H1 (cell line): ENCODE measurements around the gene KCNK7. TPM values are rescaled to one million over a fixed set of nuclear protein-coding genes. Genes with fewer than 3 reads are reported as not detected.

Source experiments
- CTCF ChIA-PET: fragments of 300-600 bp; sonication (Branson Sonifier 250); formaldehyde crosslinking; loops from one replicate; lab custom pipeline; 2021; ENCODE audit not compliant: partially characterized antibody; lab: Charles Lee
- POLR2A ChIA-PET: fragments of 300-600 bp; sonication (Branson Sonifier 250); formaldehyde crosslinking; loops from one replicate; lab custom pipeline; 2021; ENCODE audit warnings: inconsistent platforms; ENCODE audit not compliant: partially characterized antibody; lab: Charles Lee
- DNase-seq, 2 experiments: peaks; one replicate each; pipeline versions ENCODE4 v3.0.0 to v3.0.0-alpha.2; 2010 to 2022; ENCODE audit warnings: low spot score in 2 of 2, low read depth in 1 of 2, mixed read lengths in 1 of 2
- FAIRE-seq: peaks from 2 replicates; lab custom pipeline; 2011; peaks lifted over from hg19 to GRCh38; lab: Jason Lieb, UNC
- H2AFZ ChIP-seq: 2 replicates; pipeline ENCODE4 v1.8.1; 2012; ENCODE audit warnings: low read length, inconsistent platforms
- H2AK5ac ChIP-seq: 2 replicates; pipeline ENCODE4 v1.6.1; 2013; ENCODE audit warnings: low read depth, low read length
- H2BK120ac ChIP-seq: replicated peaks from 2 replicates; pipeline ENCODE3; 2013; ENCODE audit warnings: low read depth, low read length, inconsistent platforms
- H2BK12ac ChIP-seq: 2 replicates; pipeline ENCODE4 v1.6.1; 2013; ENCODE audit warnings: low read depth, low read length
- H2BK15ac ChIP-seq: 2 replicates; pipeline ENCODE4 v1.6.1; 2013; ENCODE audit warnings: low read length
- H2BK20ac ChIP-seq: 2 replicates; pipeline ENCODE4 v1.6.1; 2013; ENCODE audit warnings: low read length
- H2BK5ac ChIP-seq: 2 replicates; pipeline ENCODE4 v1.6.1; 2013; ENCODE audit warnings: low read depth, low read length
- H3K14ac ChIP-seq: 2 replicates; pipeline ENCODE4 v1.6.1; 2013; ENCODE audit warnings: inconsistent platforms; ENCODE audit not compliant: insufficient read length
- H3K18ac ChIP-seq: 2 replicates; pipeline ENCODE4 v1.6.1; 2013; ENCODE audit warnings: low read length; ENCODE audit errors: extremely low read depth
- H3K23ac ChIP-seq: 2 replicates; pipeline ENCODE4 v1.6.1; 2013; ENCODE audit warnings: inconsistent platforms; ENCODE audit not compliant: insufficient read length
- H3K23me2 ChIP-seq: 2 replicates; pipeline ENCODE4 v1.6.1; 2013; ENCODE audit warnings: low read depth, low read length
- H3K27ac ChIP-seq: 2 replicates; pipeline ENCODE4 v1.6.1; 2011; ENCODE audit warnings: low read depth, low read length, inconsistent platforms
- H3K27me3 ChIP-seq, 4 experiments: replicated peaks in 1 of 4; 1 replicate in 1 of 4; 2 replicates in 3 of 4; pipeline versions ENCODE4 v1.6.1 to v1.8.1; 2011 to 2013; ENCODE audit warnings: low read length in 3 of 4, mild to moderate bottlenecking in 3 of 4, inconsistent platforms in 2 of 4, mixed read lengths in 2 of 4, moderate library complexity in 1 of 4; ENCODE audit not compliant: control insufficient read depth in 3 of 4, insufficient read depth in 3 of 4; ENCODE audit errors: extremely low read depth in 1 of 4
- H3K36me3 ChIP-seq, 4 experiments: 2 replicates each; pipeline versions ENCODE4 v1.6.1 to v1.8.1; 2011 to 2013; ENCODE audit warnings: mild to moderate bottlenecking in 4 of 4, low read length in 3 of 4, moderate library complexity in 2 of 4, control low read depth in 1 of 4, inconsistent platforms in 1 of 4; ENCODE audit not compliant: insufficient read depth in 4 of 4, control insufficient read depth in 2 of 4
- H3K4ac ChIP-seq: replicated peaks from 2 replicates; pipeline ENCODE3; 2013; ENCODE audit warnings: low read length, low read depth, mixed read lengths, inconsistent platforms; ENCODE audit not compliant: insufficient read length
- H3K4me1 ChIP-seq, 4 experiments: replicated peaks in 1 of 4; 1 replicate in 1 of 4; 2 replicates in 3 of 4; pipeline versions ENCODE4 v1.6.1 to v1.8.1; 2011 to 2013; ENCODE audit warnings: low read length in 3 of 4, inconsistent platforms in 2 of 4, mixed read lengths in 1 of 4; ENCODE audit not compliant: insufficient read depth in 4 of 4, control insufficient read depth in 3 of 4
- H3K4me2 ChIP-seq, 2 experiments: 2 replicates each; pipeline versions ENCODE4 v1.6.1 to v1.8.1; 2011 to 2013; ENCODE audit warnings: low read depth in 2 of 2, low read length in 2 of 2, control low read depth in 1 of 2, inconsistent platforms in 1 of 2, mild to moderate bottlenecking in 1 of 2; ENCODE audit not compliant: insufficient read depth in 1 of 2
- H3K4me3 ChIP-seq, 4 experiments: fragments of 200-600, 300-600 bp in 1 of 4; sonication (generic), shearing (Covaris generic), sonication (Bioruptor Twin) in 1 of 4; 2 replicates each; pipeline versions ENCODE4 v1.5.1 to v1.8.1; 2011 to 2016; ENCODE audit warnings: low read length in 4 of 4, low read depth in 3 of 4, control low read depth in 2 of 4, inconsistent platforms in 2 of 4, mild to moderate bottlenecking in 2 of 4, mixed read lengths in 1 of 4, moderate library complexity in 1 of 4; ENCODE audit not compliant: insufficient read depth in 2 of 4; ENCODE audit errors: extremely low read depth in 1 of 4
- H3K56ac ChIP-seq: replicated peaks from 2 replicates; pipeline ENCODE3; 2013; ENCODE audit warnings: low read depth, mild to moderate bottlenecking, mixed read lengths, low read length, inconsistent platforms; ENCODE audit not compliant: insufficient read length
- H3K79me1 ChIP-seq: 2 replicates; pipeline ENCODE4 v1.6.1; 2013; ENCODE audit warnings: low read depth, low read length, control low read depth
- H3K79me2 ChIP-seq, 2 experiments: 2 replicates each; pipeline versions ENCODE4 v1.6.1 to v1.8.1; 2012 to 2013; ENCODE audit warnings: low read length in 2 of 2, mild to moderate bottlenecking in 2 of 2, inconsistent platforms in 1 of 2; ENCODE audit not compliant: insufficient read depth in 2 of 2, control insufficient read depth in 1 of 2
- H3K9ac ChIP-seq, 4 experiments: replicated peaks in 1 of 4; 1 replicate in 1 of 4; 2 replicates in 3 of 4; pipeline versions ENCODE4 v1.6.1 to v1.8.1; 2011 to 2013; ENCODE audit warnings: low read depth in 3 of 4, low read length in 3 of 4, control low read depth in 2 of 4, mild to moderate bottlenecking in 2 of 4, moderate library complexity in 2 of 4, inconsistent platforms in 1 of 4; ENCODE audit errors: extremely low read depth in 1 of 4
- H3K9me3 ChIP-seq, 2 experiments: 2 replicates each; pipeline versions ENCODE4 v1.6.1 to v1.8.1; 2012 to 2013; ENCODE audit warnings: mild to moderate bottlenecking in 2 of 2, moderate library complexity in 2 of 2, control low read depth in 1 of 2, inconsistent platforms in 1 of 2, low read depth in 1 of 2, low read length in 1 of 2, mixed read lengths in 1 of 2; ENCODE audit not compliant: insufficient read depth in 2 of 2
- H4K20me1 ChIP-seq, 2 experiments: replicated peaks in 1 of 2; 2 replicates each; pipeline versions ENCODE3 to v1.8.1; 2011 to 2013; ENCODE audit warnings: inconsistent platforms in 2 of 2, low read length in 2 of 2, mild to moderate bottlenecking in 1 of 2; ENCODE audit not compliant: insufficient read depth in 2 of 2, control insufficient read depth in 1 of 2
- H4K5ac ChIP-seq: 2 replicates; pipeline ENCODE4 v1.6.1; 2013; ENCODE audit warnings: low read length, low read depth, mixed read lengths, inconsistent platforms; ENCODE audit not compliant: insufficient read length
- H4K8ac ChIP-seq: 2 replicates; pipeline ENCODE4 v1.8.0; 2013; ENCODE audit warnings: mild to moderate bottlenecking, moderate library complexity, low read length, inconsistent platforms; ENCODE audit not compliant: insufficient read depth; ENCODE audit errors: extremely low read depth
- H4K91ac ChIP-seq: replicated peaks from 2 replicates; pipeline ENCODE3; 2013; ENCODE audit warnings: low read length, mixed read lengths, inconsistent platforms; ENCODE audit not compliant: insufficient read length
- ASH2L ChIP-seq: fragments of 200-600, 300-600 bp; sonication (generic); IDR thresholded peaks from one replicate; pipeline ENCODE4 v1.7.1; 2017; ENCODE audit warnings: low read length
- CHD2 ChIP-seq: IDR thresholded peaks from 2 replicates; pipeline ENCODE4 v1.6.1; 2012; ENCODE audit warnings: low read length, improper control_type of control experiment
- FOSL1 ChIP-seq: IDR thresholded peaks from 2 replicates; pipeline ENCODE4 v1.6.1; 2011; ENCODE audit warnings: mild to moderate bottlenecking, low read depth, low read length, moderate library complexity; ENCODE audit not compliant: insufficient read depth
- HDAC2 ChIP-seq, 2 experiments: fragments of 300-600 bp in 1 of 2; sonication (generic) in 1 of 2; IDR thresholded peaks; 2 replicates each; pipeline ENCODE4 v1.6.1; 2011 to 2012; ENCODE audit warnings: low read depth in 2 of 2, low read length in 2 of 2, mild to moderate bottlenecking in 2 of 2, moderate library complexity in 2 of 2, borderline replicate concordance in 1 of 2, inconsistent platforms in 1 of 2
- JUND ChIP-seq: IDR thresholded peaks from 2 replicates; pipeline ENCODE4 v1.6.1; 2011; ENCODE audit warnings: mild to moderate bottlenecking, improper control_type of control experiment, low read length
- MAX ChIP-seq: IDR thresholded peaks from 2 replicates; pipeline ENCODE4 v1.6.1; 2012; ENCODE audit warnings: inconsistent platforms
- PHF8 ChIP-seq: fragments of 200-600 bp; sonication (generic); conservative IDR thresholded peaks from 2 replicates; pipeline ENCODE4 v1.7.1; 2012; ENCODE audit warnings: low read depth, mild to moderate bottlenecking, inconsistent platforms, low read length, moderate library complexity
- POLR2A ChIP-seq, 2 experiments: IDR thresholded peaks; 1 replicate in 1 of 2; 2 replicates in 1 of 2; pipeline ENCODE4 v1.6.1; 2011; ENCODE audit warnings: low read depth in 2 of 2, low read length in 2 of 2, mild to moderate bottlenecking in 2 of 2; ENCODE audit errors: control extremely low read depth in 1 of 2
- SIN3A ChIP-seq, 2 experiments: IDR thresholded peaks in 1 of 2; conservative IDR thresholded peaks in 1 of 2; 2 replicates each; pipeline ENCODE4 v1.6.1; 2011 to 2012; ENCODE audit warnings: low read length in 2 of 2, improper control_type of control experiment in 1 of 2, low read depth in 1 of 2, mild to moderate bottlenecking in 1 of 2
- SP4 ChIP-seq: IDR thresholded peaks from 2 replicates; pipeline ENCODE4 v1.6.1; 2012; ENCODE audit warnings: low read length, inconsistent platforms
- USF2 ChIP-seq: IDR thresholded peaks from 2 replicates; pipeline ENCODE4 v1.6.1; 2011; ENCODE audit warnings: low read length, improper control_type of control experiment
- YY1 ChIP-seq: IDR thresholded peaks from 2 replicates; pipeline ENCODE4 v1.6.1; 2011; ENCODE audit warnings: low read depth, mild to moderate bottlenecking, low read length
- ZNF274 ChIP-seq: IDR thresholded peaks from 2 replicates; pipeline ENCODE4 v1.7.0; 2012; ENCODE audit warnings: low read length, borderline replicate concordance; ENCODE audit errors: extremely low read depth
- WGBS, 2 experiments: shearing (Covaris generic) in 1 of 2; methylation state at CpG; one replicate each; pipeline versions ENCODE4 v1.1.6 to v1.1.7; 2013 to 2015; ENCODE audit warnings: low lambda C conversion rate in 2 of 2, mixed read lengths in 2 of 2, inconsistent platforms in 1 of 2, low coverage in 1 of 2, missing lambda C conversion rate in 1 of 2; ENCODE audit not compliant: insufficient replicate concordance in 2 of 2, insufficient coverage in 1 of 2, insufficient read length in 1 of 2; ENCODE audit errors: extremely low coverage in 1 of 2, missing lambda C conversion rate in 1 of 2; 5-methylcytosine and 5-hydroxymethylcytosine counted together
- polyA plus RNA-seq, 7 experiments: library from polyadenylated mRNA; depleted of rRNA in 3 of 7; stranded (reverse) in 5 of 7; unstranded in 2 of 7; fragments of >200 nt in 5 of 7; fragments of 200-250 nt in 2 of 7; gene quantifications; 1 replicate in 5 of 7; 2 replicates in 1 of 7; 4 replicates in 1 of 7; pipeline versions ENCODE4 v1.2.1 to v1.2.3, GENCODE V29; 2011 to 2013; ENCODE audit warnings: missing spikeins in 2 of 7, mixed read lengths in 2 of 7
- total RNA-seq: library from RNA; stranded (reverse); fragmentation: NEBNext Ultra II Directional; extraction: Animal tissue kit (Norgen Biotek cat#: 25700); gene quantifications from 2 replicates; pipeline ENCODE4 v1.2.1, GENCODE V29; 2021

The KCNK7 gene
- total and polyA plus RNA-seq, 2 of the 8 experiments (the other 6 are each of a cell fraction or from before 2014, with no cell fraction given) = 0.74 to 1.0 TPM

GRCh38 chr11:65644837-65645236 lies 49.2 kb upstream of the KCNK7 start:
- no peak overlapping the region for H2BK120ac ChIP-seq
- no peak overlapping the region for H4K5ac ChIP-seq
- 0 out of 2 replicates have a peak overlapping the region, but pooled peaks have one; percentile 39 for H2BK5ac ChIP-seq
- no peak for DNase-seq
- H3K79me1 ChIP-seq = no peaks in the 10 kb centered on the region; the same call in 1 of the 2 replicates
- H3K56ac ChIP-seq = no peak overlapping the region
- peaks cover 0 to 13% of the 10 kb centered on the region in 2 experiments for H4K20me1 ChIP-seq
- H4K91ac ChIP-seq = no peak overlapping the region
- H3K18ac ChIP-seq = no peak overlapping the region
- H3K9ac ChIP-seq = no peak overlapping the region
- H3K4me1 ChIP-seq = peaks cover 0 to 21% (median 14%) of the 10 kb centered on the region in 4 experiments; a peak in 6 of 7 replicates
- H3K9me3 ChIP-seq = no peaks in the 10 kb centered on the region
- CTCF ChIA-PET = interaction anchor here (0.8 to 1.9 kb wide), 5 partner anchors 11 to 98 kb away, joined by 3 to 4 read pairs (median 3); no protein-coding TSS in a partner anchor
- no peak overlapping the region for H2BK15ac ChIP-seq
- H3K27me3 ChIP-seq = peaks cover 0 to 8% (median 2%) of the 10 kb centered on the region in 4 experiments; a peak in 3 of 7 replicates
- H3K79me2 ChIP-seq = no peaks in the 10 kb centered on the region
- no peak overlapping the region for H4K8ac ChIP-seq
- no peak overlapping the region for H3K27ac ChIP-seq
- H3K23me2 ChIP-seq = peaks cover 11% of the 10 kb centered on the region; the same call in 1 of the 2 replicates
- no peak overlapping the region for H2AK5ac ChIP-seq
- H2AFZ ChIP-seq = no peak overlapping the region
- H3K4ac ChIP-seq = no peak overlapping the region
- H2BK20ac ChIP-seq = no peak overlapping the region
- H3K14ac ChIP-seq = no peak overlapping the region
- no peak overlapping the region for H3K4me3 ChIP-seq
- H3K4me2 ChIP-seq = no peak overlapping the region
- WGBS, 2 experiments = 88% methylated on average over 11 of the region's 11 CpGs; no CpG with 5 or more reads in 1 of the 2 experiments
- no peak overlapping the region for H2BK12ac ChIP-seq
- POLR2A ChIA-PET = interaction anchor here (0.9 to 7.5 kb wide), 7 partner anchors 8 to 523 kb away, joined by 3 to 58 read pairs (median 5); partner anchors contain the start of genes FAU, MRPL49 and RELA
- H3K23ac ChIP-seq = no peak overlapping the region
- FAIRE-seq = no peak
- no peaks in the 10 kb centered on the region; a peak in 1 of 8 replicates for H3K36me3 ChIP-seq
- TF ChIP-seq POLR2A (IDR thresholded peaks at IDR 0.05; ENCODE audit: control extremely low read depth in 1 of 2, low read depth in 2 of 2, low read length in 2 of 2) = no peak
- TF ChIP-seq USF2 = no peak
- TF ChIP-seq ASH2L = no peak
- no peak for TF ChIP-seq ZNF274
- no peak for TF ChIP-seq HDAC2 (IDR thresholded peaks at IDR 0.05; ENCODE audit: borderline replicate concordance in 1 of 2, low read depth in 2 of 2, low read length in 2 of 2)
- TF ChIP-seq FOSL1 = no peak
- no peak for TF ChIP-seq MAX
- no peak for TF ChIP-seq YY1
- TF ChIP-seq SP4 = no peak
- no peak for TF ChIP-seq PHF8
- no peak for TF ChIP-seq SIN3A (conservative IDR thresholded peaks at IDR 0.05 in 1 of 2, IDR thresholded peaks at IDR 0.05 in 1 of 2; ENCODE audit: low read depth in 1 of 2, low read length in 2 of 2)
- TF ChIP-seq JUND = no peak
- TF ChIP-seq CHD2 = no peak
